CD4-positive, alpha-beta memory T cell (primary cell): ENCODE results near the gene NDUFA7. TPM values are rescaled to one million over a fixed set of nuclear protein-coding genes. Genes with fewer than 3 reads are reported as not detected.

Experiments
- CTCF ChIA-PET: fragments of 350-600 bp; sonication (Branson Sonifier 250); formaldehyde crosslinking; loops from one replicate; lab custom pipeline; 2021; ENCODE audit warnings: inconsistent platforms; ENCODE audit not compliant: partially characterized antibody; lab: Charles Lee
- POLR2A ChIA-PET: fragments of 350-600 bp; sonication (Branson Sonifier 250); formaldehyde crosslinking; loops from one replicate; lab custom pipeline; 2021; ENCODE audit not compliant: partially characterized antibody; lab: Charles Lee
- DNase-seq, 5 donors: peaks; one replicate each; pipeline versions ENCODE4 v3.0.0 to v3.0.0-alpha.2; 2020 to 2022; ENCODE audit warnings: mixed read lengths in 1 of 5
- H3K27ac ChIP-seq: one replicate; pipeline ENCODE4 v1.7.0; 2013; ENCODE audit warnings: low read depth, low read length
- H3K27me3 ChIP-seq: 2 replicates; pipeline ENCODE4 v1.7.0; 2013; ENCODE audit warnings: mild to moderate bottlenecking, low read length, moderate library complexity; ENCODE audit not compliant: insufficient read depth
- H3K36me3 ChIP-seq: 2 replicates; pipeline ENCODE4 v1.7.0; 2013; ENCODE audit warnings: mild to moderate bottlenecking, low read length, moderate library complexity; ENCODE audit not compliant: insufficient read depth
- H3K4me1 ChIP-seq: 2 replicates; pipeline ENCODE4 v1.7.0; 2013; ENCODE audit warnings: mild to moderate bottlenecking, low read length, moderate library complexity; ENCODE audit not compliant: insufficient read depth
- H3K4me3 ChIP-seq, 2 donors: one replicate each; pipeline ENCODE4 v1.7.0; 2013; ENCODE audit warnings: low read length in 2 of 2, mild to moderate bottlenecking in 1 of 2
- H3K9me3 ChIP-seq, 2 donors: one replicate each; pipeline ENCODE4 v1.7.0; 2013; ENCODE audit warnings: low read length in 2 of 2, control low read depth in 1 of 2; ENCODE audit not compliant: control insufficient read depth in 1 of 2
- H3K27ac Mint-ChIP-seq, 7 donors: one replicate each; pipeline ENCODE4 v1.8.0; 2020 to 2021; ENCODE audit warnings: mixed read lengths in 7 of 7, mild to moderate bottlenecking in 6 of 7, inconsistent platforms in 3 of 7, moderate library complexity in 3 of 7
- H3K27me3 Mint-ChIP-seq, 2 donors: one replicate each; pipeline ENCODE4 v1.8.0; 2020 to 2021; ENCODE audit warnings: mixed read lengths in 2 of 2
- H3K36me3 Mint-ChIP-seq, 2 donors: one replicate each; pipeline ENCODE4 v1.8.0; 2020 to 2021; ENCODE audit warnings: mixed read lengths in 2 of 2, inconsistent platforms in 1 of 2, mild to moderate bottlenecking in 1 of 2
- H3K4me1 Mint-ChIP-seq, 4 donors: one replicate each; pipeline ENCODE4 v1.8.0; 2020 to 2021; ENCODE audit warnings: mixed read lengths in 4 of 4, mild to moderate bottlenecking in 1 of 4
- H3K4me3 Mint-ChIP-seq, 8 donors: one replicate each; pipeline ENCODE4 v1.8.0; 2020 to 2021; ENCODE audit warnings: mixed read lengths in 8 of 8, mild to moderate bottlenecking in 7 of 8, moderate library complexity in 6 of 8, inconsistent platforms in 3 of 8
- H3K9me3 Mint-ChIP-seq, 8 donors: one replicate each; pipeline ENCODE4 v1.8.0; 2020 to 2021; ENCODE audit warnings: mixed read lengths in 8 of 8, mild to moderate bottlenecking in 5 of 8, inconsistent platforms in 3 of 8, moderate library complexity in 1 of 8
- intact Hi-C: fragments of 100-400 bp; cut with micrococcal nuclease; formaldehyde crosslinking; loops from one replicate; pipeline ENCODE4 v1.15.1; 2023
- polyA plus RNA-seq, 2 donors: library from polyadenylated mRNA; unstranded; fragments of 300-500 nt; fragmentation: Illumina TruSeq; gene quantifications; one replicate each; pipeline ENCODE4 v1.2.3, GENCODE V29; 2021
- total RNA-seq, 2 experiments: library from RNA; stranded (reverse); gene quantifications; one replicate each; pipeline ENCODE4 v1.2.3, GENCODE V29; 2021

Gene NDUFA7
- total RNA-seq (10 to 100 TPM; 30.4 to 31.0 TPM), polyA plus RNA-seq (100 to 1,000 TPM; 109 to 115 TPM)

DNA sequence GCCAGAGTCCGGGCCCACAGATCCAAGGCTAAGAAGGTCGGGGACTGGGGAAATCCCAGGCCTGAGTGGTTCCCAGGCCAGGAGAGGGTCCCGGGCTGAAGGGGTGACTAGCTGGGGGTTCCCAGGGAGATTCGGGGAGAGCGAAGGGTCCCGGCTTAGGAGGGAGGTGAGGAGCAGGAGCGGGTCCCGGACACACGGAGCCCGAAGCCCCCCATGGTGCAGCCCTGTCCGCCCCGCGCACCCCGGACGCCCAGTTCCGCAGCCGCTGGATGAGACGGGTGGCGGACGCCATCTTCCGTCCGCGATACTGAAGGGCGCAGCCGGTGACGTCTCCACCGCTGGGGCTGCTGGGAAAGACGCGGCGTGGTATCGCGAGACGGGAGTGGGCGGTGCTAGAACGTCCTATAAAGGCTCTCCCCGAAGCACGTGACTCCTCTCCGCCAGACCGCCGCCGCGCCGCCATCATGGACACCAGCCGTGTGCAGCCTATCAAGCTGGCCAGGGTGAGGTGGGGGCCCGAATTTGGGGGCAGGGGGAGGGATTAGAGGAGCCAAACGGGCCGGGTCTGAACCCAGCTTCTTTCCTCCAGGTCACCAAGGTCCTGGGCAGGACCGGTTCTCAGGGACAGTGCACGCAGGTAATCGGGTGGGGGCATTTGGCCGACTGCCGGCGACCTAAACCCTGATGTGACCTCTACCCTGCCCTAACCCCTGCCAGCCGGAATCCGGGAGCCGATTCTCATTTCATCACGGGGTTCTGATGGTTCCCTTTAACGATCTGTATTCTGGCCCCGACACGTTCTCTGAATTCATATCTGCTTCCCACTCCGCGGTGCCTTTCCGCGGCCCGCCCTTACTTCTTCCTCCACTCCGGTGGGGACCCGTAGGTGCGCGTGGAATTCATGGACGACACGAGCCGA, at the start of gene NDUFA7, which contains the start of gene RPS28:
TSS of gene NDUFA7 (minus strand) at position 309 of the 919 bp plus-strand sequence. CDS start at position 292, 17 bp downstream.
TSS of gene RPS28 (plus strand) at position 430 of the 919 bp plus-strand sequence. CDS start at position 465, 35 bp downstream.
- Mint-ChIP-seq H3K36me3 (peaks cover 6 to 28% of the 10 kb centered on the region in 2 donors), H3K27me3 (no peaks in the 10 kb centered on the region), H3K4me1 (peaks cover 9 to 44% (median 33%) of the 10 kb centered on the region in 4 donors), H3K4me3 (peak within 1 kb of the TSS; percentile 94 to 99 (median 97)), H3K9me3 (no peaks in the 10 kb centered on the region), H3K27ac (peak within 1 kb of the TSS; percentile 97 to 99 (median 99))
- Histone ChIP-seq H3K4me3 (peak within 1 kb of the TSS; percentile 88 to 96), H3K27ac (peak within 1 kb of the TSS; percentile 97), H3K4me1 (peaks cover 42% of the 10 kb centered on the region), H3K27me3 (no peaks in the 10 kb centered on the region), H3K9me3 (no peaks in the 10 kb centered on the region), H3K36me3 (peaks cover 16% of the 10 kb centered on the region)
- POLR2A ChIA-PET = interaction anchor here (0.9 to 2.7 kb wide), 18 partner anchors 10 to 378 kb away, joined by 3 to 25 read pairs (median 4); partner anchors contain the start of genes CD320, CERS4, HNRNPM and KANK3
- intact Hi-C loops = loop anchor here (1.0 to 10.0 kb wide), 4 partner anchors 13 to 167 kb away; partner anchors contain the start of genes CD320, KANK3 and RAB11B
- CTCF ChIA-PET = interaction anchor here (0.6 to 2.8 kb wide), 6 partner anchors 8 to 60 kb away, joined by 3 to 27 read pairs (median 3); no protein-coding TSS in a partner anchor
- DNase-seq = peak; percentile 96 to 97 (median 97)

- Histone ChIP-seq H3K36me3 (no peaks in the 10 kb centered on the region), H3K4me3 (no peak overlapping the region), H3K9me3 (no peaks in the 10 kb centered on the region), H3K4me1 (no peaks in the 10 kb centered on the region), H3K27ac (no peak overlapping the region), H3K27me3 (no peaks in the 10 kb centered on the region)
- intact Hi-C loops = no loop called here
- H3K9me3 Mint-ChIP-seq = no peaks in the 10 kb centered on the region
- H3K36me3 Mint-ChIP-seq = no peaks in the 10 kb centered on the region
- ChIA-PET CTCF (interaction anchor here (2.2 kb wide), 1 partner anchor 16 kb away, joined by 12 read pairs; no protein-coding TSS in a partner anchor), POLR2A (interaction anchor here (0.6 kb wide), 1 partner anchor 656 kb away, joined by 3 read pairs; no protein-coding TSS in a partner anchor)
- H3K4me1 Mint-ChIP-seq = peaks cover 0 to 3% (median 0%) of the 10 kb centered on the region in 4 donors
- no peak overlapping the region for H3K27ac Mint-ChIP-seq
- H3K4me3 Mint-ChIP-seq = no peak overlapping the region
- H3K27me3 Mint-ChIP-seq = peaks cover 17 to 19% of the 10 kb centered on the region in 2 donors
- DNase-seq = no peak
These were observed 49.2 kb upstream of the NDUFA7 start for GRCh38 chr19:8370176-8371010.

- H3K4me1 ChIP-seq = peaks cover 17% of the 10 kb centered on the region
- no peaks in the 10 kb centered on the region for H3K9me3 ChIP-seq
- Mint-ChIP-seq H3K4me1 (peaks cover 3 to 15% (median 10%) of the 10 kb centered on the region in 4 donors), H3K4me3 (no peak overlapping the region), H3K9me3 (no peaks in the 10 kb centered on the region), H3K27ac (no peak overlapping the region), H3K36me3 (no peaks in the 10 kb centered on the region), H3K27me3 (peaks cover 25 to 27% of the 10 kb centered on the region in 2 donors)
- no peak for DNase-seq
- ChIA-PET POLR2A (no interaction called here), CTCF (interaction anchor here (0.8 to 1.2 kb wide), 2 partner anchors 14 to 100 kb away, joined by 5 to 6 read pairs; no protein-coding TSS in a partner anchor)
- intact Hi-C loops = no loop called here
- H3K4me3 ChIP-seq = no peak overlapping the region
- H3K27me3 ChIP-seq = no peaks in the 10 kb centered on the region
- H3K27ac ChIP-seq = no peak overlapping the region
- no peaks in the 10 kb centered on the region for H3K36me3 ChIP-seq
These were observed 46.3 kb upstream of the NDUFA7 start for GRCh38 chr19:8367327-8368001.

DNA sequence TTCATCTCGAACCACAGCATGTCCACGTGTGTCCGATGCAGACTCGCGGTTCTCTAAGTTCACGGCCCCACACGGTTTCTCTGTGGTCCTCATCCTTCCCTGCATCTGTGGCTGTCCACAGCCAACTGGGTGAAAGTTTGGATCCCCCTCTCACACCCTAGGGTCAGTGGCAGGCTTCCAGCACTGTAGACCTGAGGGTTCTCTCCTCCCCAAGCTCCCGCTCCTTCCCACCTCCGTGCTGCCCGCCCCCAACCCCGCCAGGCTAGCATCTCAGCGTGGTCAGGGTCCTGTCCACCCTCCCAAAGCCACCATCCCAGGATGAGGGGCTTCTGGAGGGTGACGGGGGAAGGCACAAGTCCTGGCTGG, 45.8 kb upstream of the NDUFA7 start:
- H3K27ac ChIP-seq = no peak overlapping the region
- ChIA-PET POLR2A (no interaction called here), CTCF (no interaction called here)
- intact Hi-C loops = no loop called here
- DNase-seq = no peak
- Mint-ChIP-seq H3K27me3 (peaks cover 27 to 30% of the 10 kb centered on the region in 2 donors), H3K9me3 (no peaks in the 10 kb centered on the region), H3K36me3 (no peaks in the 10 kb centered on the region), H3K4me1 (peaks cover 3 to 18% (median 10%) of the 10 kb centered on the region in 4 donors), H3K27ac (no peak overlapping the region), H3K4me3 (no peak overlapping the region)
- peaks cover 17% of the 10 kb centered on the region for H3K4me1 ChIP-seq
- no peaks in the 10 kb centered on the region for H3K9me3 ChIP-seq
- no peak overlapping the region for H3K4me3 ChIP-seq
- H3K36me3 ChIP-seq = no peaks in the 10 kb centered on the region
- H3K27me3 ChIP-seq = no peaks in the 10 kb centered on the region

DNA sequence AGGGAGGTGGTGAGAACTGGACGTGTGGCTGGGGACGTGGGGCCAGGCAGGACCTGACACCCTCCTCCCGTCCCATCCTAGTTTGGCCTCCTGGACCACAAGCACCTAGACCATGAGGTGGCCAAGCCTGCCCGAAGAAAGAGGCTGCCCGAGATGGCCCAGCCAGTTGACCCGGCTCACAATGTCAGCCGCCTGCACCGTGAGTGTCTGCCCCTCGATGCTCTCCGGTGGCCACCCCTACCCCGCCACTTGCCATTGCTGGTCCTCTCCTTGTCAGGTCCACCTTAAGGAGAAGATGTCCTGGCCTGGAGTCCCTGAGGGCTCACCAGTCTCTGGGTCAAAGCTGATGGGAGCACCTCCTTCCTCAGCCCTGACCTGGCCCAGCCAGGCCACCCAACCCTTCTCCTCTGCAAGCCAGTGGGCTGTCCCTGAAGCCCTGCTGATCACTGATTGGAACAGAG, 45.0 kb upstream of the NDUFA7 start:
- POLR2A ChIA-PET = no interaction called here
- peaks cover 3 to 22% (median 10%) of the 10 kb centered on the region in 4 donors for H3K4me1 Mint-ChIP-seq
- Histone ChIP-seq H3K9me3 (no peaks in the 10 kb centered on the region), H3K4me1 (peaks cover 17% of the 10 kb centered on the region), H3K36me3 (no peaks in the 10 kb centered on the region), H3K27me3 (no peaks in the 10 kb centered on the region), H3K27ac (no peak overlapping the region), H3K4me3 (no peak overlapping the region)
- no peak for DNase-seq
- H3K27ac Mint-ChIP-seq = no peak overlapping the region
- H3K27me3 Mint-ChIP-seq = peaks cover 28 to 33% of the 10 kb centered on the region in 2 donors
- CTCF ChIA-PET = interaction anchor here (1.5 kb wide), 1 partner anchor 11 kb away, joined by 4 read pairs; no protein-coding TSS in a partner anchor
- no peaks in the 10 kb centered on the region for H3K9me3 Mint-ChIP-seq
- no peaks in the 10 kb centered on the region for H3K36me3 Mint-ChIP-seq
- peak overlapping the region in 1 of 8 donors; percentile 20 for H3K4me3 Mint-ChIP-seq
- intact Hi-C loops = no loop called here
